DND-41 (cell line): ENCODE results near the gene VBP1.
A peak's percentile ranks its signal among the peaks of the same experiment; 100 is the strongest.

Experiments
- ATAC-seq: fragments of 200-7000 bp; cut with Tn5 transposase; 3 replicates; pipeline ENCODE4 v1.9.1; 2021; ENCODE audit warnings: low read depth; ENCODE audit not compliant: insufficient read depth
- DNase-seq: peaks from one replicate; pipeline ENCODE4 v3.0.0-alpha.2; 2020
- H2AFZ ChIP-seq: 2 replicates; pipeline ENCODE4 v1.6.0; 2012; ENCODE audit warnings: low read depth, low read length
- H3K27ac ChIP-seq: 2 replicates; pipeline ENCODE4 v1.5.1; 2012; ENCODE audit warnings: low read length, inconsistent platforms
- H3K27me3 ChIP-seq: fragments of 200-600 bp; sonication (generic); 2 replicates; pipeline ENCODE4 v1.6.0; 2012; ENCODE audit warnings: low read length, mild to moderate bottlenecking, inconsistent platforms; ENCODE audit not compliant: insufficient read depth, poor library complexity
- H3K36me3 ChIP-seq: 2 replicates; pipeline ENCODE4 v1.5.1; 2012; ENCODE audit warnings: low read length, inconsistent platforms; ENCODE audit not compliant: insufficient read depth
- H3K4me1 ChIP-seq: 2 replicates; pipeline ENCODE4 v1.5.1; 2012; ENCODE audit warnings: mild to moderate bottlenecking, low read length; ENCODE audit not compliant: insufficient read depth
- H3K4me2 ChIP-seq: 2 replicates; pipeline ENCODE4 v1.6.0; 2012; ENCODE audit warnings: mild to moderate bottlenecking, moderate library complexity, low read length, inconsistent platforms; ENCODE audit not compliant: insufficient read depth
- H3K4me3 ChIP-seq, 2 experiments: fragments of 200-600 bp in 1 of 2; shearing (Covaris generic) in 1 of 2; 2 replicates each; pipeline ENCODE4 v1.5.1; 2012 to 2016; ENCODE audit warnings: inconsistent platforms in 2 of 2, low read length in 2 of 2, mild to moderate bottlenecking in 2 of 2, low read depth in 1 of 2, moderate library complexity in 1 of 2
- H3K79me2 ChIP-seq: 2 replicates; pipeline ENCODE4 v1.6.0; 2012; ENCODE audit warnings: low read length, inconsistent platforms; ENCODE audit not compliant: insufficient read depth
- H3K9ac ChIP-seq: 2 replicates; pipeline ENCODE4 v1.6.0; 2012; ENCODE audit warnings: low read depth, mild to moderate bottlenecking, inconsistent platforms, low read length, moderate library complexity
- H3K9me3 ChIP-seq: 2 replicates; pipeline ENCODE4 v1.5.1; 2012; ENCODE audit warnings: low read length, moderate library complexity, mild to moderate bottlenecking, inconsistent platforms; ENCODE audit not compliant: insufficient read depth, severe bottlenecking
- H4K20me1 ChIP-seq: 2 replicates; pipeline ENCODE4 v1.6.0; 2012; ENCODE audit warnings: low read length; ENCODE audit not compliant: insufficient read depth
- CTCF ChIP-seq: IDR thresholded peaks from 2 replicates; pipeline ENCODE4 v1.5.1; 2012; ENCODE audit warnings: borderline replicate concordance, low read length, moderate library complexity, mild to moderate bottlenecking; ENCODE audit not compliant: poor library complexity, severe bottlenecking; ENCODE audit errors: extremely low read depth
- EZH2 ChIP-seq: IDR thresholded peaks from 3 replicates; pipeline ENCODE4 v1.6.1; 2012; ENCODE audit warnings: borderline replicate concordance, low read depth, mild to moderate bottlenecking, moderate library complexity, low read length, inconsistent platforms; ENCODE audit not compliant: severe bottlenecking

Gene VBP1

GRCh38 chrX:155216179-155216939 is at the start of gene VBP1:
Gene VBP1 (plus strand): TSS chrX:155216460. CDS start chrX:155216483, 23 bp downstream.
- Histone ChIP-seq H2AFZ (peak within 1 kb of the TSS; percentile 94), H3K9me3 (no peaks in the 10 kb centered on the region), H3K36me3 (peaks cover 22% of the 10 kb centered on the region), H3K4me1 (peaks cover 33% of the 10 kb centered on the region), H3K4me3 (peak within 1 kb of the TSS; percentile 81 to 95), H3K79me2 (peaks cover 51% of the 10 kb centered on the region), H3K9ac (peak within 1 kb of the TSS; percentile 85), H4K20me1 (no peaks in the 10 kb centered on the region; the same call in 1 of the 2 replicates), H3K4me2 (peak within 1 kb of the TSS; percentile 71), H3K27ac (peak within 1 kb of the TSS; percentile 99), H3K27me3 (no peaks in the 10 kb centered on the region)
- peak; percentile 92 for DNase-seq
- peak; percentile 96 for ATAC-seq
- TF ChIP-seq EZH2 (no peak), CTCF (peak; percentile 53)

- Histone ChIP-seq H3K27me3 (no peaks in the 10 kb centered on the region), H3K4me1 (no peaks in the 10 kb centered on the region), H3K4me2 (no peak overlapping the region), H3K27ac (no peak overlapping the region), H3K9ac (no peak overlapping the region), H2AFZ (no peak overlapping the region), H3K4me3 (no peak overlapping the region), H3K36me3 (no peaks in the 10 kb centered on the region), H4K20me1 (no peaks in the 10 kb centered on the region), H3K9me3 (no peaks in the 10 kb centered on the region), H3K79me2 (no peaks in the 10 kb centered on the region)
- ATAC-seq (no peak), DNase-seq (no peak)
- TF ChIP-seq EZH2: no peak
- TF ChIP-seq CTCF: no peak
These were observed 46.4 kb upstream of the VBP1 start for GRCh38 chrX:155169881-155170280.

GRCh38 chrX:155179346-155179997 is 36.8 kb upstream of the VBP1 start:
- Histone ChIP-seq H3K79me2 (no peaks in the 10 kb centered on the region), H3K9me3 (no peaks in the 10 kb centered on the region), H3K27me3 (no peaks in the 10 kb centered on the region), H2AFZ (no peak overlapping the region), H4K20me1 (no peaks in the 10 kb centered on the region), H3K4me1 (no peaks in the 10 kb centered on the region), H3K4me2 (no peak overlapping the region), H3K4me3 (no peak overlapping the region), H3K27ac (no peak overlapping the region), H3K36me3 (no peaks in the 10 kb centered on the region), H3K9ac (no peak overlapping the region)
- no peak for DNase-seq
- ATAC-seq: no peak
- TF ChIP-seq CTCF: peak; percentile 34
- no peak for TF ChIP-seq EZH2
